K562 (cell line): ENCODE results near the gene CD74. TPM values are rescaled to one million over a fixed set of nuclear protein-coding genes. Genes with fewer than 3 reads are reported as not detected.

Experiments
- ATAC-seq: fragments of 200-7000 bp; cut with Tn5 transposase; 3 replicates; pipeline ENCODE4 v1.9.1; 2020; ENCODE audit warnings: moderate library complexity
- BruUV-seq: library from RNA; stranded (reverse); fragments of 400-500 nt; replicated peaks from 2 replicates; lab custom pipeline; 2021; lab: Mats Ljungman, UMichigan
- CTCF ChIA-PET: fragments of 300-600 bp; formaldehyde crosslinking; extraction: SDS; loops from one replicate; lab custom pipeline; 2021; ENCODE audit warnings: low intra/inter-chr PET ratio; lab: Yijun Ruan, JAX
- POLR2A ChIA-PET: fragments of 300-600, 350-650 bp; sonication (Branson Sonifier 250); formaldehyde crosslinking; extraction: SDS; loops from one replicate; lab custom pipeline; 2021; ENCODE audit warnings: antibody characterized with exemption, inconsistent platforms; lab: Yijun Ruan, JAX
- DNase-seq, 4 experiments: peaks; one replicate each; pipeline versions ENCODE4 v3.0.0 to v3.0.0-alpha.2; 2011 to 2018; ENCODE audit warnings: low spot score in 3 of 4, mixed read lengths in 3 of 4; ENCODE audit errors: extremely low read depth in 1 of 4
- FAIRE-seq: peaks from 2 replicates; lab custom pipeline; 2011; peaks lifted over from hg19 to GRCh38; lab: Jason Lieb, UNC
- H2AFZ ChIP-seq: 2 replicates; pipeline ENCODE4 v1.6.0; 2011; ENCODE audit warnings: low read depth, low read length, control low read depth, inconsistent platforms
- H3K27ac ChIP-seq: fragments of 200-600 bp; 3 replicates; pipeline ENCODE4 v1.8.0; 2011; ENCODE audit warnings: low read depth, mild to moderate bottlenecking, control low read depth, inconsistent platforms, low read length, moderate library complexity, mixed read lengths; ENCODE audit errors: extremely low read depth
- H3K27me3 ChIP-seq, 2 experiments: fragments of 300-600 bp in 1 of 2; 2 replicates in 1 of 2; 3 replicates in 1 of 2; pipeline versions ENCODE4 v1.6.0 to v1.8.0; 2011; ENCODE audit warnings: inconsistent platforms in 2 of 2, low read length in 2 of 2, mild to moderate bottlenecking in 1 of 2, mixed read lengths in 1 of 2, moderate library complexity in 1 of 2; ENCODE audit not compliant: control insufficient read depth in 2 of 2, insufficient read depth in 2 of 2
- H3K36me3 ChIP-seq: fragments of 300-600 bp; 3 replicates; pipeline ENCODE4 v1.8.0; 2011; ENCODE audit warnings: mild to moderate bottlenecking, low read length, inconsistent platforms; ENCODE audit not compliant: control insufficient read depth, insufficient read depth
- H3K4me1 ChIP-seq, 2 experiments: fragments of 200-600 bp in 1 of 2; replicated peaks in 1 of 2; 2 replicates in 1 of 2; 3 replicates in 1 of 2; pipeline versions ENCODE4 v1.5.1 to v1.8.0; 2011; ENCODE audit warnings: inconsistent platforms in 2 of 2, low read length in 2 of 2, mild to moderate bottlenecking in 1 of 2, mixed read lengths in 1 of 2, moderate library complexity in 1 of 2; ENCODE audit not compliant: control insufficient read depth in 2 of 2, insufficient read depth in 2 of 2
- H3K4me2 ChIP-seq: 2 replicates; pipeline ENCODE4 v1.6.1; 2011; ENCODE audit warnings: low read length, control low read depth, inconsistent platforms, mixed read lengths; ENCODE audit not compliant: insufficient read depth
- H3K4me3 ChIP-seq: fragments of 200-600 bp; sonication (generic), shearing (Covaris generic); 2 replicates; pipeline ENCODE4 v1.5.1; 2016; ENCODE audit warnings: control low read depth, inconsistent platforms
- H3K79me2 ChIP-seq: fragments of 200-600 bp; 3 replicates; pipeline ENCODE4 v1.8.0; 2011; ENCODE audit warnings: low read length, inconsistent platforms; ENCODE audit not compliant: control insufficient read depth, insufficient read depth
- H3K9ac ChIP-seq, 2 experiments: 2 replicates each; pipeline versions ENCODE4 v1.6.0 to v1.6.1; 2011; ENCODE audit warnings: low read depth in 2 of 2, low read length in 2 of 2, control low read depth in 1 of 2, inconsistent platforms in 1 of 2, mild to moderate bottlenecking in 1 of 2, mixed read lengths in 1 of 2; ENCODE audit not compliant: insufficient read depth in 1 of 2
- H3K9me1 ChIP-seq: one replicate; pipeline ENCODE4 v1.6.0; 2011; ENCODE audit warnings: inconsistent platforms, mild to moderate bottlenecking, low read length, moderate library complexity; ENCODE audit not compliant: control insufficient read depth, insufficient read depth
- H3K9me3 ChIP-seq: replicated peaks from 2 replicates; pipeline ENCODE4 v1.5.1; 2011; ENCODE audit warnings: low read depth, low read length, inconsistent platforms; ENCODE audit not compliant: control insufficient read depth, insufficient read depth
- H4K20me1 ChIP-seq: replicated peaks from 2 replicates; pipeline ENCODE4 v1.6.1; 2011; ENCODE audit warnings: low read length, inconsistent platforms, mixed read lengths; ENCODE audit not compliant: control insufficient read depth, insufficient read depth
- CEBPG ChIP-seq, 3 experiments: fragments of 200-800 bp in 1 of 3; sonication (Bioruptor generic) in 1 of 3; sonication (generic) in 1 of 3; formaldehyde crosslinking in 1 of 3; IDR thresholded peaks in 2 of 3; conservative IDR thresholded peaks in 1 of 3; 2 replicates each; pipeline versions ENCODE4 v1.6.1 to v1.8.0; 2016 to 2022; ENCODE audit warnings: missing compliant biosample characterization in 2 of 3, missing genetic modification characterization in 2 of 3, mild to moderate bottlenecking in 1 of 3, missing genetic modification reagents in 1 of 3
- GTF2F1 ChIP-seq: IDR thresholded peaks from 2 replicates; pipeline ENCODE4 v1.6.1; 2011; ENCODE audit warnings: low read depth, low read length, improper control_type of control experiment
- HNRNPLL ChIP-seq: fragments of 200-400 bp; formaldehyde crosslinking; IDR thresholded peaks from 2 replicates; pipeline ENCODE4 v1.6.1; 2017; ENCODE audit warnings: low read length, low read depth, mild to moderate bottlenecking; ENCODE audit not compliant: poor library complexity, severe bottlenecking
- JUN ChIP-seq, 2 experiments: sonication (generic) in 1 of 2; formaldehyde crosslinking in 1 of 2; IDR thresholded peaks; 2 replicates each; pipeline versions ENCODE4 v1.6.1 to v1.8.0; 2012 to 2022; ENCODE audit warnings: borderline replicate concordance in 2 of 2, mild to moderate bottlenecking in 2 of 2, improper control_type of control experiment in 1 of 2, low read depth in 1 of 2, low read length in 1 of 2, missing genetic modification reagents in 1 of 2
- SRSF7 ChIP-seq: fragments of 200-400 bp; formaldehyde crosslinking; optimal IDR thresholded peaks from 2 replicates; pipeline ENCODE3; 2017; ENCODE audit warnings: mild to moderate bottlenecking, low read depth, low read length
- XRCC4 ChIP-seq: IDR thresholded peaks from one replicate; pipeline ENCODE4 v1.6.1; 2011; ENCODE audit not compliant: insufficient read depth, insufficient read length; ENCODE audit errors: extremely low read depth
- ZNF263 ChIP-seq: sonication (generic); formaldehyde crosslinking; IDR thresholded peaks from 2 replicates; pipeline ENCODE4 v1.8.0; 2022; ENCODE audit warnings: mild to moderate bottlenecking, missing genetic modification reagents, borderline replicate concordance
- ZNF785 ChIP-seq: fragments of 250-450 bp; sonication (Bioruptor Pico); IDR thresholded peaks from 2 replicates; pipeline ENCODE4 v1.4.0; 2020; ENCODE audit warnings: mild to moderate bottlenecking
- WGBS: fragments of 100-300 bp; shearing (Covaris generic); methylation state at CpG from one replicate; pipeline ENCODE4 v1.1.6; 2016; ENCODE audit warnings: low coverage, mixed read lengths; ENCODE audit not compliant: insufficient coverage; ENCODE audit errors: missing lambda C conversion rate; 5-methylcytosine and 5-hydroxymethylcytosine counted together
- in situ Hi-C: fragments of 300-500 bp; cut with MboI; formaldehyde crosslinking; loops from 4 replicates; pipeline ENCODE4 v1.15.0; 2018; ENCODE audit warnings: inconsistent platforms, mixed read lengths
- intact Hi-C: fragments of 100-400 bp; cut with micrococcal nuclease; formaldehyde crosslinking; loops from 2 replicates; pipeline ENCODE4 v1.14.2; 2022
- polyA plus RNA-seq, 8 experiments: library from polyadenylated mRNA; depleted of rRNA in 4 of 8; stranded (reverse) in 5 of 8; unstranded in 3 of 8; fragments of >200 nt; fragmentation: Nextera tagmentation in 2 of 8; fragmentation: Illumina TruSeq in 1 of 8; extraction: Ambion mirVana in 2 of 8; extraction: Trizol in 1 of 8; gene quantifications; 2 replicates each; pipeline versions ENCODE4 v1.2.1 to v1.2.3, GENCODE V29; 2011 to 2014; ENCODE audit warnings: inconsistent platforms in 1 of 8, missing spikeins in 1 of 8
- total RNA-seq, 7 experiments: library from RNA; depleted of rRNA in 6 of 7; stranded (reverse); fragments of >200 nt in 6 of 7; fragmentation: Illumina TruSeq in 2 of 7; extraction: Trizol in 2 of 7; gene quantifications; 2 replicates each; pipeline versions ENCODE4 v1.2.1 to v1.2.3, GENCODE V29; 2011 to 2021; ENCODE audit warnings: low replicate concordance in 1 of 7
- TF ChIP-seq, protein P1 (sequence below): fragments of 200-800 bp; sonication (Bioruptor generic); IDR thresholded peaks from 2 replicates; pipeline ENCODE4 v1.6.1; 2017; ENCODE audit warnings: missing genetic modification characterization, missing compliant biosample characterization
- TF ChIP-seq, protein P2 (sequence below): fragments of 450-650 bp; IDR thresholded peaks from 2 replicates; pipeline ENCODE4 v1.6.1; 2017; ENCODE audit warnings: antibody characterized with exemption, mild to moderate bottlenecking
- TF ChIP-seq, protein P3 (sequence below): sonication (generic); formaldehyde crosslinking; IDR thresholded peaks from 2 replicates; pipeline ENCODE4 v1.8.1; 2022; ENCODE audit warnings: missing genetic modification reagents
- TF ChIP-seq, protein P4 (sequence below): sonication (generic); IDR thresholded peaks from 2 replicates; pipeline ENCODE4 v1.6.1; 2016

Gene CD74
- total and polyA plus RNA-seq, 9 of the 15 experiments (the other 6 are each of a cell fraction or from before 2014, with no cell fraction given): 0.07 to 4.8 (median 0.32) TPM

DNA sequence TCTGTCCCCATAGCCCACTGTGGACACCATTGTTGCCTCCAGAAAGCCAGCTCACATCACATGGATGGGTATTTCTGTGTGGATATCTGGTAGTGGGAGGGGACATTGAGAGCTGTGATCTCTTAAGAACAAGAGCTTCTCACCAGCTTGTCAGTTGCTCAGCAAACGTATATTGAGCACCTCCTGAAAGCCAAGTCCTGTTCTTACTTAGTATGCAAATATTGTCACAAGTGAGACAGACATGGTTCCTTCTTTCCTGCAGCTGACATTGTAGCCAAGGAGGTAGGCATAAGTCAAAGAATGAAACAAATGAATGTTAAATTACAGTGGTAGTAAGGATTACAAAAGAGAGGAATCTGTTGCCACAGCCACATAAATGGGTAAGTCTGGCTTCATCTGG lies 51.4 kb downstream of the CD74 start:
- H3K9me3 ChIP-seq: no peaks in the 10 kb centered on the region
- H3K27me3 ChIP-seq: no peaks in the 10 kb centered on the region
- no peaks in the 10 kb centered on the region for H3K9me1 ChIP-seq
- H3K27ac ChIP-seq: no peak overlapping the region
- peaks cover 13 to 14% of the 10 kb centered on the region in 2 experiments; a peak in 4 of 5 replicates for H3K4me1 ChIP-seq
- in situ Hi-C loops (no loop called here), intact Hi-C loops (no loop called here)
- POLR2A ChIA-PET: interaction anchor here (1.0 to 1.2 kb wide), 2 partner anchors 12 to 22 kb away, joined by 3 to 4 read pairs; no protein-coding TSS in a partner anchor
- FAIRE-seq: no peak
- peaks cover 77% of the 10 kb centered on the region for H3K36me3 ChIP-seq
- no peak overlapping the region for H3K4me2 ChIP-seq
- H3K9ac ChIP-seq: no peak overlapping the region
- 94% methylated on average over 1 of the region's 1 CpG for whole genome bisulfite sequencing
- H4K20me1 ChIP-seq: peaks cover 12% of the 10 kb centered on the region
- no TSS peak for BruUV-seq
- peaks cover 47% of the 10 kb centered on the region for H3K79me2 ChIP-seq
- CTCF ChIA-PET: no interaction called here
- no peak overlapping the region for H3K4me3 ChIP-seq
- DNase-seq: no peak
- no peak for ATAC-seq
- H2AFZ ChIP-seq: no peak overlapping the region
- TF ChIP-seq, protein P1, sequence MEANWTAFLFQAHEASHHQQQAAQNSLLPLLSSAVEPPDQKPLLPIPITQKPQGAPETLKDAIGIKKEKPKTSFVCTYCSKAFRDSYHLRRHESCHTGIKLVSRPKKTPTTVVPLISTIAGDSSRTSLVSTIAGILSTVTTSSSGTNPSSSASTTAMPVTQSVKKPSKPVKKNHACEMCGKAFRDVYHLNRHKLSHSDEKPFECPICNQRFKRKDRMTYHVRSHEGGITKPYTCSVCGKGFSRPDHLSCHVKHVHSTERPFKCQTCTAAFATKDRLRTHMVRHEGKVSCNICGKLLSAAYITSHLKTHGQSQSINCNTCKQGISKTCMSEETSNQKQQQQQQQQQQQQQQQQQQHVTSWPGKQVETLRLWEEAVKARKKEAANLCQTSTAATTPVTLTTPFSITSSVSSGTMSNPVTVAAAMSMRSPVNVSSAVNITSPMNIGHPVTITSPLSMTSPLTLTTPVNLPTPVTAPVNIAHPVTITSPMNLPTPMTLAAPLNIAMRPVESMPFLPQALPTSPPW (CRISPR knock-in tag): no peak
- TF ChIP-seq, protein P2, sequence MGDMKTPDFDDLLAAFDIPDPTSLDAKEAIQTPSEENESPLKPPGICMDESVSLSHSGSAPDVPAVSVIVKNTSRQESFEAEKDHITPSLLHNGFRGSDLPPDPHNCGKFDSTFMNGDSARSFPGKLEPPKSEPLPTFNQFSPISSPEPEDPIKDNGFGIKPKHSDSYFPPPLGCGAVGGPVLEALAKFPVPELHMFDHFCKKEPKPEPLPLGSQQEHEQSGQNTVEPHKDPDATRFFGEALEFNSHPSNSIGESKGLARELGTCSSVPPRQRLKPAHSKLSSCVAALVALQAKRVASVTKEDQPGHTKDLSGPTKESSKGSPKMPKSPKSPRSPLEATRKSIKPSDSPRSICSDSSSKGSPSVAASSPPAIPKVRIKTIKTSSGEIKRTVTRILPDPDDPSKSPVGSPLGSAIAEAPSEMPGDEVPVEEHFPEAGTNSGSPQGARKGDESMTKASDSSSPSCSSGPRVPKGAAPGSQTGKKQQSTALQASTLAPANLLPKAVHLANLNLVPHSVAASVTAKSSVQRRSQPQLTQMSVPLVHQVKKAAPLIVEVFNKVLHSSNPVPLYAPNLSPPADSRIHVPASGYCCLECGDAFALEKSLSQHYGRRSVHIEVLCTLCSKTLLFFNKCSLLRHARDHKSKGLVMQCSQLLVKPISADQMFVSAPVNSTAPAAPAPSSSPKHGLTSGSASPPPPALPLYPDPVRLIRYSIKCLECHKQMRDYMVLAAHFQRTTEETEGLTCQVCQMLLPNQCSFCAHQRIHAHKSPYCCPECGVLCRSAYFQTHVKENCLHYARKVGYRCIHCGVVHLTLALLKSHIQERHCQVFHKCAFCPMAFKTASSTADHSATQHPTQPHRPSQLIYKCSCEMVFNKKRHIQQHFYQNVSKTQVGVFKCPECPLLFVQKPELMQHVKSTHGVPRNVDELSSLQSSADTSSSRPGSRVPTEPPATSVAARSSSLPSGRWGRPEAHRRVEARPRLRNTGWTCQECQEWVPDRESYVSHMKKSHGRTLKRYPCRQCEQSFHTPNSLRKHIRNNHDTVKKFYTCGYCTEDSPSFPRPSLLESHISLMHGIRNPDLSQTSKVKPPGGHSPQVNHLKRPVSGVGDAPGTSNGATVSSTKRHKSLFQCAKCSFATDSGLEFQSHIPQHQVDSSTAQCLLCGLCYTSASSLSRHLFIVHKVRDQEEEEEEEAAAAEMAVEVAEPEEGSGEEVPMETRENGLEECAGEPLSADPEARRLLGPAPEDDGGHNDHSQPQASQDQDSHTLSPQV: no peak
- TF ChIP-seq ZNF263 (CRISPR knock-in tag) (no peak), ZNF785 (CRISPR knock-in tag) (no peak), JUN (IDR thresholded peaks at IDR 0.05; ENCODE audit: borderline replicate concordance, low read depth, low read length) (no peak), JUN (CRISPR knock-in tag; IDR thresholded peaks at IDR 0.05; ENCODE audit: borderline replicate concordance) (no peak), SRSF7 (no peak), CEBPG (CRISPR knock-in tag; IDR thresholded peaks at IDR 0.05) (no peak), CEBPG (tag; conservative IDR thresholded peaks at IDR 0.05 in 1 of 2, IDR thresholded peaks at IDR 0.05 in 1 of 2) (no peak), HNRNPLL (no peak), GTF2F1 (no peak), XRCC4 (no peak)
- TF ChIP-seq, protein P3, sequence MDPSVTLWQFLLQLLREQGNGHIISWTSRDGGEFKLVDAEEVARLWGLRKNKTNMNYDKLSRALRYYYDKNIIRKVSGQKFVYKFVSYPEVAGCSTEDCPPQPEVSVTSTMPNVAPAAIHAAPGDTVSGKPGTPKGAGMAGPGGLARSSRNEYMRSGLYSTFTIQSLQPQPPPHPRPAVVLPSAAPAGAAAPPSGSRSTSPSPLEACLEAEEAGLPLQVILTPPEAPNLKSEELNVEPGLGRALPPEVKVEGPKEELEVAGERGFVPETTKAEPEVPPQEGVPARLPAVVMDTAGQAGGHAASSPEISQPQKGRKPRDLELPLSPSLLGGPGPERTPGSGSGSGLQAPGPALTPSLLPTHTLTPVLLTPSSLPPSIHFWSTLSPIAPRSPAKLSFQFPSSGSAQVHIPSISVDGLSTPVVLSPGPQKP (CRISPR knock-in tag): no peak
- TF ChIP-seq, protein P4, sequence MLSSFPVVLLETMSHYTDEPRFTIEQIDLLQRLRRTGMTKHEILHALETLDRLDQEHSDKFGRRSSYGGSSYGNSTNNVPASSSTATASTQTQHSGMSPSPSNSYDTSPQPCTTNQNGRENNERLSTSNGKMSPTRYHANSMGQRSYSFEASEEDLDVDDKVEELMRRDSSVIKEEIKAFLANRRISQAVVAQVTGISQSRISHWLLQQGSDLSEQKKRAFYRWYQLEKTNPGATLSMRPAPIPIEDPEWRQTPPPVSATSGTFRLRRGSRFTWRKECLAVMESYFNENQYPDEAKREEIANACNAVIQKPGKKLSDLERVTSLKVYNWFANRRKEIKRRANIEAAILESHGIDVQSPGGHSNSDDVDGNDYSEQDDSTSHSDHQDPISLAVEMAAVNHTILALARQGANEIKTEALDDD: no peak
